Stimulated activated naive CD8-positive, alpha-beta T cell treated with anti-CD3 and anti-CD28 coated beads, Interleukin-15, Interleukin-2, amounts not matched to agents 100 U/mL and 50 U/mL, for 24 hours (primary cell): ENCODE data around the gene HIGD1C.
"Not testable (repeated sequence)": the region's sequence is repeated elsewhere in the genome, so short reads cannot be mapped to it uniquely, and the experiment has no call there.

Source experiments
- ATAC-seq: fragments of 150-1000 bp; cut with Tn5 transposase; one replicate; pipeline ENCODE4 v1.10.0; 2021
- DNase-seq: peaks from one replicate; pipeline ENCODE4 v3.0.0; 2021

Gene HIGD1C

GRCh38 chr12:50984586-50985298 lies 32.4 kb downstream of the HIGD1C start:
- ATAC-seq (no peak), DNase-seq (no peak)

DNA sequence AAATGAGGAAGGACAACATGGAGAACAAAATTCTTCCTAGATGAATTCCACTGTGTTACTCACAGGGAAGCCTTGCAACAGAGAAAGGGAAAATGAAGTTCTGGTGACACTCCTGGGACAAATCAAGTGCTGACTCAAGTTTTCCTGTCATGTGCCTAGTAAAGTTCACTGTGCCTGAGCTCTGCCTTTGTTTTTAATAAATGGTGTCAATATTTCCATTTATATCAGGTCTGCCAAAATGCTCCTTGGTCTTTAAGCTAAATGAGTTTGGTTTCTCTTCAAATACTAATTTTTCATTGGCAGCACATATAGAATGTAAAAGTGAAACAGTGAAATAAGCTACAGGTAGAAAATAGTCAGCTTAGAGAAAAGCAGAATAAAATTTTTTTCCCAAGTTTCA lies 33.0 kb downstream of the HIGD1C start:
- ATAC-seq = peak; percentile 67
- no peak for DNase-seq

- DNase-seq (no peak), ATAC-seq (no peak)
These were observed 34.8 kb downstream of the HIGD1C start for GRCh38 chr12:50986966-50987737.

DNA sequence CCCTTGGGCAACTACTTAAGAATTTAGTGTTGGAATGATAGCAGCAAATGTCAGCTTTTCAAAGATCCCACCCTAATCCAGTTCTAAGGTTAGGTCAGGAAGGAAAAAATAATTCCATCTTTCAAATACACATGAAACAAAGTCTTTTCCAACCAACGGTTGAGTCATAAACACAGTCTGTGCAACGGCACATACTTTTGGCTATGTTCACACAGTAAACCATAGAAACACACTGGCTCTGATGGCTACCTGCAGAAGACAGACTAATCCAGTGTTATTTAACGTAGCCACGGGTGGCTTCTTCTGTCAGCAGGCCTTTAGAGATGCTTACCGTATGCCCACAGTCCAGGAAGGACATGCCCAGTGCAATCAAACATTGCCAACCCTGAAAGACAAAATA lies 35.7 kb downstream of the HIGD1C start:
- no peak for ATAC-seq

DNA sequence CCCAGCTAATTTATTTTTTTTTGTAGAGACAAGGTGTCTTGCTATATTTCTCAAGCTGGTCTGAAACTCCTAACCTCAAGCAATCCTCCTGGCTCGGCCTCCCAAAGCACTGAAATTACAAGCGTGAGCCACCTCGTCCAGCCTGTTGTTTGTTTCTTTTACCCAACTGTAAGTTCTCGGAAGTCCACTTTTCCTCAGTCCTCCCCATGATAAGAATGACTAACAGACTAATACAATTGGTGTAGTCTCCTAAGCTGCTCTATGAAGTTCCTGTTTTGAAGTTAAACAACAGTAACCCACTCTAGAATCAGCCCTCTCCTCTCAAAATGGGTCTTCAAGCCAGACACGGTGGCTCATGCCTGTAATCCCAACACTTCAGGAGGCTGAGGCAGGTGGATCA lies 36.5 kb downstream of the HIGD1C start:
- ATAC-seq (no peak), DNase-seq (no peak)

More for the DNA sequence above, 35.7 kb downstream of the HIGD1C start:
- DNase-seq = no peak

GRCh38 chr12:50990147-50990727 lies 37.9 kb downstream of the HIGD1C start:
- ATAC-seq (no peak), DNase-seq (no peak)

- no peak for DNase-seq
These were observed 38.4 kb downstream of the HIGD1C start for GRCh38 chr12:50990791-50991190.

DNA sequence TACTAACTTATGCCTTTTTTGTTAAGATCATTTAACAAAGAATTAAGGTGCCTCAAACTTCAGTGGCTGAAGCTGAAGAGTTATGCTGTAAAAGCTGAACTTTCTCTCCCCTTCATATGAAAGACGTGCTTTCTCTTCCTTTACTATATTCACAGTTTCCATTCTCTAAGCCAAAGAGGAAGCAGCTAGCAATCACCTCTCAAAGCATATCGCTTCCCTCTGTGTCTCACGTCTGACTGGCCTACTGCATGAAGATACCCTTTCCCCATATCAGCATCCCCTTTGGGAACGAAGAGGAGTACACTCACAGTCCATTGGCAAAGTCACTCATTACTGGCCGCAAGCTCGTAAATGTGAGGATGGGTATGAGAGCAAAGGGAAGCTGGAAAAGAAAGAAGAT lies 38.9 kb downstream of the HIGD1C start:
- ATAC-seq (no peak), DNase-seq (no peak)

More at GRCh38 chr12:50990791-50991190, 38.4 kb downstream of the HIGD1C start:
- no peak for ATAC-seq

DNA sequence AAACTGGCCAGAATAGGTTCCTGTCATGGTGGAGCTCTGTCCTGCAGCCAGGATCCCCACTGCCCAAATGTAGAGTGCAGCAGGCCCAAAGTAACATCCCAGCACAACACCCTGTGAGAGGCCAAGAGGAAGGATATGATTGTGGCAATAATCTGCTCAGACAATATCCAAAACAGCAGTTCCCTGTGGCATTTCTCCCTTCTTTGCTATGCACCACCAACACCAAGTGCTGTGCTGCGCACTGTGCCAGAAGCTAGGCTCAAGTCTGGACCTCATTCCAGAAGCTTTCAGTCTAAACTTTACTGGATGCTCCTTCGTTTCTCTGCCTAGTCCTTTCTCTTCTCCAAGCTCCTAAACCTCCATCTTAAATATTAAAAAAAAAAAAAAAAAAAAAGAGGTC lies 40.5 kb downstream of the HIGD1C start:
- no peak for ATAC-seq
- DNase-seq = no peak

GRCh38 chr12:50999093-50999492 lies 46.7 kb downstream of the HIGD1C start:
- ATAC-seq (no peak), DNase-seq (no peak)

GRCh38 chr12:51000245-51000644 lies 47.9 kb downstream of the HIGD1C start:
- ATAC-seq (peak; percentile 57), DNase-seq (no peak)

- no peak for DNase-seq
- ATAC-seq = no peak
These were observed 49.5 kb downstream of the HIGD1C start for GRCh38 chr12:51001799-51002198.

- DNase-seq (no peak), ATAC-seq (no peak)
These were observed 52.2 kb downstream of the HIGD1C start for GRCh38 chr12:51004504-51004903.

DNA sequence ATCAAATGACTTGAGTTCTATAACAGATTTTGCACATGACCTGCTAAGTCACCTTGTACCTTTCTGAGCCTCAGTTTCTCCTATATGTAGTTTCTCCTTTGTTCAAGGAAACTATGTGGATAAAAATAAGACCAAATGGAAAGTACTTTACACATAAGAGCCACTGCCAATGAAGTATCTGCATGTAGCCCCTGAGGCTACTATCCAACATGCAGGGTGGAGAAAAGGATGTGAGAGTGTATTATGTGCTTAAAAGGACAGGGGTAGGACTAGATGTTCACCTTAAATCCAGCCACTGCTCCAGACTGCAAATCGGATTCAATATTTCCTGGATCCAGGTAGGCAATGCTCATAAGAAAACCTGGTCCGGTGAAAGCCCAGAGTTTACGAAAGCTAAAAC lies 52.7 kb downstream of the HIGD1C start:
- DNase-seq (no peak), ATAC-seq (no peak)

DNA sequence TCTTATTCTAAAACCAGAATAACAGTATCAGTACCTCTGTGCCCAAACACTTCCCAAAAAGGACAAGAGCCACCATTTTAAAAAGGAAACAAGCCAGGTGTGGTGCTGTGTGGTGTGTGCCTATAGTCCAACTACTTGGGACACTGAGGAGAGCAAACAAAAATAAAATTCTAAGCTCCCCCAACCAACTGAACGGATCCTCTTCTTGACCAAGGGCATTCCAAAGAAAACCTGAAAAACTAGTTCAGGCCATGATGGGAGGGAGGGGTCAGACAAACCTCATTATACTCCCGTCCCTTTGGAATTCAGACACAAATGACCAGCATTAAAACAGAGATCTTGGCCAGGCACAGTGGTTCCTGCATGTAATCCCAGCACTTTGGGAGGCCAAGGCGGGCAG lies 53.3 kb downstream of the HIGD1C start:
- no peak for ATAC-seq
- no peak for DNase-seq

- no peak for ATAC-seq
These were observed 56.1 kb downstream of the HIGD1C start for GRCh38 chr12:51008329-51009055.

GRCh38 chr12:51009056-51009440 lies 56.7 kb downstream of the HIGD1C start:
- peak; percentile 48 for DNase-seq
- peak; percentile 93 for ATAC-seq

More at GRCh38 chr12:51008329-51009055, 56.1 kb downstream of the HIGD1C start:
- no peak for DNase-seq

- peak; percentile 51 for ATAC-seq
These were observed 59.6 kb downstream of the HIGD1C start for GRCh38 chr12:51011955-51012354.

DNA sequence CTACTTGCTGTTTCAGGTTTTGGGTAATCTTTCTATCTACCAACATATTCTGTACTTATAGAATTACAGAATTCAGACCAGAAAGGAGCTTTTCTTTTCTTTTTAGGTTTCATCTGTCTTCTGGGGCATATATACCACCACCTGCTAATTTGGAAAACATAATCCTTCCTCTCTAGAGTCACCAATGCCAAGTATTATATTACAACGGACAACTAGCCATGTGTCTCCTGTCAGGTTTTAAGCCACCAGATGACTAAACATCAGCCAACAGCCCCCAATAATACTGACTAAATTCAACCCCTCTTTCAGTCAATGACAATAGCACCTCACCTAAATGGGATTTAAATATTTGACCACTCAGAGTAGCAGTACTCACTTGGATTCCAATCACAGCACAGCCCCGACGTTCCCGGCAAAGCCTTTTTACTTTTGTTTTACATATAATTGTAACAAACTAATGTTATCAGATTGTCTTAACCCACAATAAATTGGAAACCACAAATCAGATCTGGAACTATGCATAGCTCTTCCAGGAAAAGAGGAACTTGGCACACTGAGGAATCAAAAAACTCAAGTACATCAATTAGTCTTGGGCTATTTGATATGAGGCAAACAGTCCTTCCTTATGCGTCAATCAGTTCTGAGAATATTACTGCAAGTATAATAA lies 60.4 kb downstream of the HIGD1C start:
- DNase-seq (no peak), ATAC-seq (no peak)

More at GRCh38 chr12:51011955-51012354, 59.6 kb downstream of the HIGD1C start:
- no peak for DNase-seq

DNA sequence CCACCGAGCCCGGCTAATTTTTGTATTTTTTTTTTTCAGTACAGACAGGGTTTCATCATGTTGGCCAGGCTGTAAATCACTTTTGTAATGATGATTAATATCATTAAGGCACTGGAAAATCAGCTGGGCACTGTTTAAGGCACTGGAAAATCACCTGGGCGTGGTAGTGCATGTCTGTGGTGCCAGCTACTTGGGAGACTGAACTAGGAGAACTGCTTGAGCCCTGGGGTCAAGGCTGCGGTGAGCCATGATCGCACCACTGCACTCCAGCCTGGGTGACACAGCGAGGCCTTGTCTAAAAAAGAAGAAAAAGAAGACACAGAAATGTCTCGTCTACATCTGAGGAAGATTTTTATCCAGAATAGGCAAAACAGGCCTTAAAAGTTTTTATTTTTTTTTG lies 61.1 kb downstream of the HIGD1C start:
- no peak for ATAC-seq
- no peak for DNase-seq

GRCh38 chr12:51014467-51014866 lies 62.1 kb downstream of the HIGD1C start:
- not testable (repeated sequence) for DNase-seq, ATAC-seq

DNA sequence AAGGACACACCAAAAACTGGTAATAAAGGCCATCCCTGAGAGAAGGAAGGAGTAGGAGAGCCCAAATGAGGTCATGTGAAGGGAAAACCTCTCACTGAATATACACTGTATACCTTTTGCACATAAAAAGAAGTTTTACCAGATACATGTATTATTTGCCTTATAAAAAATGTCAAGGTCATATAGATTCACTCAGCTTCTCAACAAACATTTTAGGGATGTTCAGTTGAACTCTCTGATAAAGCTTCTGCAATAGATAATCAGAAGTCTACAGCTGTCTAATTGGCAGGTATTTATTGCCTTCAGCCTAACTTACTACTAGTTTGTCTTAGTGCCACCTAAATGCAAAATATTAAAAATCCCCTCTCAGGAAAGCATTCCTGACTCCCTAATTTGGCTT lies 65.1 kb downstream of the HIGD1C start:
- ATAC-seq (no peak), DNase-seq (no peak)
